Measurements from ENCODE around the gene TPST2.

- TF ChIP-seq MAZ (IDR thresholded peaks at IDR 0.05; ENCODE audit: borderline replicate concordance, low read depth, low read length) (no peak), ZFP36 (IDR thresholded peaks at IDR 0.05; ENCODE audit: borderline replicate concordance, partially characterized antibody) (no peak), CTCF (IDR thresholded peaks at IDR 0.05) (no peak), BCL3 (IDR thresholded peaks at IDR 0.05) (no peak), RCOR1 (IDR thresholded peaks at IDR 0.05; ENCODE audit: low read depth, low read length) (no peak), POLR2A (IDR thresholded peaks at IDR 0.05; ENCODE audit: low read length) (no peak), PHF8 (IDR thresholded peaks at IDR 0.05; ENCODE audit: borderline replicate concordance, low read depth) (no peak), JUN (IDR thresholded peaks at IDR 0.05) (no peak), EP300 (IDR thresholded peaks at IDR 0.05) (no peak), HOXB13 (CRISPR knock-in tag; IDR thresholded peaks at IDR 0.05; ENCODE audit: low read depth) (no peak), REST (IDR thresholded peaks at IDR 0.05) (no peak), USF2 (IDR thresholded peaks at IDR 0.05) (no peak), MYC (IDR thresholded peaks at IDR 0.05; ENCODE audit: borderline replicate concordance, low read length) (no peak), SREBF2 (IDR thresholded peaks at IDR 0.05) (no peak)
Observed at GRCh38 chr22:26568207-26568706, 21.7 kb downstream of the TPST2 start.
